ENCODE measurements around the gene F2.

The F2 gene

DNA sequence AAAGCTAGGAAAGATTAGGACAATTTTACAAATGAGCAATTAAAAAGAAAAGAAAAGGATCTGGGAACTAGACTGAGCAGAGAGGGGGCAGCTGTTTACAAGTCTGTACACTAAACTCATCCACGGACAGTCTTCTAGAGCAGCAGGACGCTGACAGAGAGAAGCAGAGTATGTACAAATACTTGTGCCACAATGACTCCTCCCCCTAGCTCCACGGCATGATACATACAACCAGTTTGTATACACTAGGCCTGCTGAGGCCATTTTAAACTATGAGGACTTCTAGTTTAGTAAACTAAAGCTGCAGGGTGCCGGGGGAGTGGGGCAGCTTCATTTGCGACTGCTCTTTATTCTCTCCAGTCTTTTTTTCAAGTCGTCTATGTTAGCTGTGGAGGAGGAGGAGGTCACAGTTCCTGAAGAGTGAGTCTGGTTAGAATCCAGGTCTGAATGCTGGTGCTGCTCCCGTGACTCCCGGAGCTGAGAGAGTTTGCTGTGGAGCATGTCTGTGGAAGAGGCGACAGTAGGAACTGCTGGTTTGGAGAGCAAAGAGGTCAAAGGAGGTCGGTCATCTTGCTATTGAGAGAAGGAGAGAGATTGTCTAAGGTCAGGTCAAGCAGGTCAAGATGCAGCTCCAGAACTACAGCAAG is 24.8 kb downstream of the F2 start:
- DNase-seq (ENCODE audit: low spot score): no peak

DNA sequence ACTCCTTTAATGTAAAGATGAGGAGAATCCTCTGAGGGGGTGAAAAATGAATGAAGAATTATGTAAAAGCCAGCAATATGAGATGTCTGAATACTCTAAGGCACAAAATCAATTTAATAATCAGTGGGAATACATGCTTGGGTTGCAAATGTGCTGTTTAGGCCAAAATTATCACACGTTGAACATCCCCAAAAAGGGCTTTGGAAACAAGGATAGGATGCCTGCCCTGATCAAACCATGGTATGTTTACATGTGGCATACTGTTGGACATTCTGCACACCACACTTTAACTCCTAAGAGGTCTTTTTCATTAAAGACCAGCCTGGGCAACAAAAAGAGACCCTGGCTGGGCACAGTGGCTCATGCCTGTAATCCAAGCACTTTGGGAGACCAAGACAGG is 26.3 kb downstream of the F2 start:
- DNase-seq (ENCODE audit: low spot score): no peak

DNA sequence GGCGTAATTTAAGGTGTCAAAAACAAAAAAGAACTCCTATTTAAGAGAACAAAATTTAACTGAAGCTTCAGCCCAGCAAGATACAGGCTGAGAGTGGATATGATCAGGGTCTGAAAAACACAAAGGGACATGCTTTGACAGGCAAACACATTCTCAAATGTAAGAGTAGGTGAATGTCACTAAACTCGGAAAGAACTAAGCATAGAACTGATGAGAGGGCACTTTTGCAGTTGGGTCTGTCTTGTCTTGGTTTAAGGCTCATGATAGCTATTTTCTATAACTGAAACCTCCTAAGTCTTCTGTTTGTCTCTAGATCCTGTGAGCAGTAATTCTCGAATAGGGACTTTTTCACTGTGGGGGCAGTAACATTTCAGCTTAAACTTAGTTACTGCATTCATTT is 27.0 kb downstream of the F2 start:
- no peak for DNase-seq (ENCODE audit: low spot score)

DNA sequence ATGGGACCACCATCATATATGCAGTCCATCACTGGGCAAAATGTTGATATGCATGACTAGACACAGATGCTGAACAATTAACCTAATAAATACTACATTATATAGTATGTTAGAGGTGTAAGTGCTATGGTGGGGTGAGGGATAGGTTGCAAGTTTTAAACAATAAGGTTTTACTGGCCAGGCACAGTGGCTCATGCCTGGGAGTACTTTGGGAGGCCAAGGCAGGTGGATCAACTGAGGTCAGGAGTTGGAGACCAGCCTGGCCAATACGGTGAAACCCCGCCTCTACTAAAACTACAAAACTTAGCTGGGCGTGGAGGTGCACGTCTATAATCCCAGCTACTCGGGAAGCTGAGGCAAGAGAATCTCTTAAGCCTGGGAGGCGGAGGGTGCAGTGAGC is 28.1 kb downstream of the F2 start:
- DNase-seq (ENCODE audit: low spot score): no peak

DNA sequence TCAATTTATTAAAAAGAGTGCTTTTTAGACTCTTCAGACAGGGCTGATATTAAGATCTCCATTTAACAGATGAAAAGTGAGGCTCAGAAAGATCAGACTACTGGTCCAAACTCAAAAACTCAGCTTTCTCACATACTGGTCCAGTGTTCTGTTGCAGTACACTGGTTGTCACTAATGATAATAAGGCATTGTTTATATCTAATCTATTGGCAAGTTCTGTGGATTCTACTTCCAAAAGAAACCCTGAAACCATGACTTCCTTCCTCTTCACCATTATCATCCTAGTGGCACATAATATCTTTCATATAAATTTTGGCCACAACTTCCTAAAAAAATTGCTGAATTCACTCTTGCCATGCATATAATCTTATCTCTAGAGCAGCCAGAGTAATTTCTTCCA is 36.9 kb downstream of the F2 start:
- DNase-seq (ENCODE audit: low spot score): no peak

DNA sequence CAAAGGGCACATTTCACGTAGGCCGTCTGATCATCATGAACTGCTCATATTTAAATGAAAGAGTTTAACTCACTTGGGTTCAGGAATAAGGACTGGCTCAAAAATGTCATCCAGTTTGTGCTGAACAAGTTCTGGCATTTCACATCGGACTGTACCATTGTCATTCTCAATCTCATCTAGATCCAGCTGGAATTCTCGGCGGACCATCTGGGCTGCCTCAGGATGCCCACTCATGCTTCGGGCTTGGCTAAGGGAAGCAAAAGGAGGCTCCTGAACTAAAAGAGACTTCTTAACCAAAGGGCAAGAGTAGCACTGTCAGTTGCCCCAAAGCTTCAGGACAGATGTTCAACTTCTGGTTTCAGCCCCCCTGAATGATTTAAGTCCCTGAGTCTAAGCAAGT is 40.2 kb downstream of the F2 start:
- no peak for DNase-seq (ENCODE audit: low spot score)

DNA sequence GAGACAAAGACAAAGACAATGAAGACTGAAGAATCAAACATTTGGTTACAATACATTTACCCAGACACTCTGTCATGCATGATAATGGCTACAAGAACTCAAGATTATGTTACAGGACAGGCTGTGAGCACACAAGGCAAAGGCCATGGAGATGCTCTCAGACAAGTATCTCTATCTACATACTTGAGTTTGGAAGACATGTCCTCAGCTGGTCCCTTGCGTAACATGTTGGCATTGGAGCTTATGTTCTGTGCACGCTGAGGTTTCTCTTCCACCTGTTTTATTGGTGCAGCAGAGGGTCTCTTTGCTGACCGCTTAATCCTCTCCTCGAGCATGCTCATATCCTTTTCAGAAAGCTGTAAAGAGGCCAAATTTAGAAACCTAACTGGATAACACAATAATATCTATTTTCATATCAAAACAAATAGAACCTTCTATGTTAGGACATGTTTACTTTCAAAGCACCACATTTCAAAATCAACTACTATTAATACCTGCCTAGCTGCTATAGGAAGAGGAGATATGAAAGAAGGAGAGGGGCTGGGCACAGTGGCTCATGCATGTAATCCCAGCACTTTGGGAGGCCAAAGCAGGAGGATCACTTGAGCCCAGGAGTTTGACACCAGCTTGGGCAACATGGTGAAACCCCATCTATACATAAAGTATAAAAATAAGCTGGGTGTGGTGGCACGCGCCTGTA is 41.6 kb downstream of the F2 start:
- no peak for DNase-seq (ENCODE audit: low spot score)

DNA sequence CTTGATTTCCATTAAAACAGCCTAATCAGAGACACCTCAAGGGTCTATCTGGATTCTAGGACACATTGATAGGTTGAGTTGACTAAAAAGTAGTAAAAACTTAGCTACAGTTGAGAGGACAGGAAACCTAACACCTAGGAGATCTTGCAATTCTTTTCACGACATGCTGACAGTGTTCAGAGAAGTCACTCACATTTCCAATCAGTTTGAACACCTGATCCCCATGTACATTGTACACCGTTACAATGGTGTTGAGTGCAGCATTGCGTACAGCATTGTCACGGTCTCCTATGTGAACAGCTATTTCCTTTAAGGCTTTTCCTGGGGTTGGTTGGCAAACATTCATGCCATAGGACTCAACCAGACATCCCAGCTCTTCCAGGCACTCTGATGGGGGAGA is 42.8 kb downstream of the F2 start:
- no peak for DNase-seq (ENCODE audit: low spot score)

DNA sequence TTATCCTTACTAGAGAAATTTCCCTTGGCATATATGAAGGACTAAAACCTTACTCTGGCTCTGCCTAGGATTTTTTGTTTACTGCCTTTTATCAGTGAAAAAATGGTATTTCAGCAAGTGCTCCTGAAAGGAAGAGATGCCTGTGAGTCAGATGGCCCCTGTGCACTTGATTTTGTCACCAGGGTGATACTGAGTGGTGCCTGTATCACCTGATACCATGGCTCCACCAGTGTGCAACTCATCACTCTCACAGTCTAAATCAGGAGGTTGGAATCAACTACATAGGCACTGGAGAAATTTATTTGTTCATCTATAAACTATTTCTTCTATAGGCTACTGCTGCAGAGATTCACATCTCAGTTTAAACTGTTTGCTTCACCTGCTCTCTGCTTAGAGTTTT is 43.2 kb downstream of the F2 start:
- no peak for DNase-seq (ENCODE audit: low spot score)

DNA sequence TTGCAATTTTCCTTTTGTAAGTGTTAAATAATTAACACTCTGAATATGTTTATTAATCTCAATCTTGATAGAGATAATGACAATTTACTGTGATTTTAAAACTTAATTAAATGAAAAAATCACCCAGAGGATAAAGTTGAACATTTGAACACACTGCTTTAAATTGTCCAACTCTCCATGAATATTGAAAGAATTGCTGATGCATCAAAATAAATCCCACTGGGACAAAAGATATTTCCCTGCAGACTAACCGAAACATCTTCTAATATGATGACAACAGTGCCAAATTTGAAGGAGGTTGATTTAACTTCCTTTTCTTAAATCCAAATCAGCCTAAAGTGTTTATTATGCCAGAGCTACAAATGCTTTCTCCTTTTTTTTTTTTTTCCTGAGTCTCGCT is 47.6 kb downstream of the F2 start:
- no peak for DNase-seq (ENCODE audit: low spot score)

DNA sequence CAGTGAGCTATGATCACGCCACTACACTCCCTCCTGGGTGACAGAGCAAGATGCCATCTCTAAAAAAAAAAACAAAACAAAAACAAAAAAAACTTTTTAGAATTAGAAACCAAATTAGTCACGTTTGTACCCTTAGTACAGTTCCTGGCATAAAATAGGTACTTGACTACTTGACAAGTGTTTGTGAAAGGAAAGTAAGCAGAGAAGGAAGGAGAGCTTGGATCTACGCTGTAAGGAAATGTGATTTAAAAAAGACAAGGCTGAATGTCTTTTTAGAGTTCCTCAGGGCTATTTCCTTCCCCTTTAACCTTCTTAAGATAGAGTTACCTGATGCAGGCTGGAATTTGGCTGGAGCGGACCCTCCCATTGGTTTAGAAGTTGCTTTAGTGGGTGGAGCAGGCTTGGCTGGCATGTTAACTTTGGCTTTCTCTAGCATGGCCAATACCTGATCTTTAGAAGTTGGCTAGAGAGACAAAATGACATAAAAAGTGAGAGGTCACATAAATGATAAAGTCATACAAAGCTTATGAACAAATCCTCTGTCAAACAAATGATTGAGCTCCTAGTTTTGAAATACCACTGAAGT is 50.7 kb downstream of the F2 start:
- no peak for DNase-seq (ENCODE audit: low spot score)

DNA sequence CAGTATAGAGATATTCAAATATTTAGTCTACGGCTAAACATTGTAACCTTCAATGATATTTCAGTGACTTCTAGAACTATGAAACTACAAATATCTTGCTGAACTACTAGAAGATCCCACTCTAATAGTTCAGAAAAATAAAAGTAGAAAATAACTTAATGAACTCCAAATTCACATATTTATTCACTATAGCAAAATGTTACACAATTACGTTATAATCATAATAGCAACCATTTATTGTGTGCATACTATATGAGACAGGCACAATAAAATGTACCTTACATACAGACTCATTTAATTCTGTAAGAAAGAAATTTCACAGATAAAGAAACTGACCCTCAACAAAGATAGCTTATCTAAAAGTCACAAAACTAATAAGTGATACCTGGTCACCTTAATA is 57.9 kb downstream of the F2 start:
- no peak for DNase-seq (ENCODE audit: low spot score)

DNA sequence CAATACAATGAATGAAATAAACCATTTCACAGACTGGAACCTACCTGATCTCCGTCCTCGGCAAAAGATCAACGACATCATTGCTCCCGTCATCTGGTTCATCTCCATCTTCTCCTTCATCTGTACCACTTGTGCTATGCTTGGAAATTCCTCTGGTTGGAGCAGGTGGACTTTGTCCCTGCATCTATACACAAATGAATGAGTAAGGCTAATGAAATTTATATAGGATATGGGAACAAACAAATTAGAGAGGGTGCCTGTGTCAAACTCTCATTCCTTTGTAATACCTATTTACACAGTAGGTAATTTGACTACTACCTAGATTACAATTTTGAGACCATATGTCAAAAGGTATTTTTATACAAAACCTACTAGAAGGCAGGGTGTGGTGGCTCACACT is 59.4 kb downstream of the F2 start:
- peak; percentile 53 for DNase-seq (ENCODE audit: low spot score)

Data from LoVo (cell line).